GM12873 (cell line): ENCODE measurements around the gene CCNG2.

ENCODE experiments used
- CTCF ChIP-seq: IDR thresholded peaks from 2 replicates; pipeline ENCODE4 v1.5.1; 2012; ENCODE audit warnings: low read depth, mild to moderate bottlenecking, moderate library complexity, low read length, control low read depth; ENCODE audit not compliant: insufficient read depth; ENCODE audit errors: missing control alignments

CCNG2 gene

GRCh38 chr4:77217526-77217925 is 60.5 kb downstream of the CCNG2 start:
- no peak for TF ChIP-seq CTCF

- TF ChIP-seq CTCF: no peak
These were observed 62.3 kb downstream of the CCNG2 start for GRCh38 chr4:77219266-77219665.
